SH-SY5Y (cell line): ENCODE results near the gene KIF11.

Experiments
- GATA2 ChIP-seq: IDR thresholded peaks from 2 replicates; pipeline ENCODE4 v1.6.1; 2011; ENCODE audit warnings: mild to moderate bottlenecking, low read depth, low read length
- GATA3 ChIP-seq: IDR thresholded peaks from 2 replicates; pipeline ENCODE4 v1.6.1; 2011; ENCODE audit warnings: low read depth, mild to moderate bottlenecking, low read length, moderate library complexity

- TF ChIP-seq GATA3, result no peak
- no peak for TF ChIP-seq GATA2
Observed at GRCh38 chr10:92571649-92572048, 21.3 kb upstream of the KIF11 start.
